Upper lobe of left lung (tissue), 6 donors: ENCODE data around the gene RSPO1. TPM values are rescaled to one million over a fixed set of nuclear protein-coding genes. Genes with fewer than 3 reads are reported as not detected.

Experiments
- ATAC-seq, 2 donors: fragments of 200-7000 bp; cut with Tn5 transposase; one replicate each; pipeline ENCODE4 v1.9.1; 2022; ENCODE audit warnings: mild to moderate bottlenecking in 2 of 2, moderate library complexity in 2 of 2; ENCODE audit not compliant: low FRiP score in 2 of 2
- DNase-seq, 2 donors: peaks; one replicate each; pipeline ENCODE4 v3.0.0-alpha.2; 2019 to 2020
- H3K27ac ChIP-seq, 4 donors: fragments of 200-600 bp; sonication (generic); one replicate each; pipeline ENCODE4 v1.5.1; 2016 to 2019
- H3K27me3 ChIP-seq, 4 donors: fragments of 200-600 bp; sonication (generic); one replicate each; pipeline ENCODE4 v1.5.1; 2017 to 2019
- H3K36me3 ChIP-seq, 4 donors: fragments of 200-600 bp; sonication (generic); one replicate each; pipeline ENCODE4 v1.5.1; 2016 to 2019
- H3K4me1 ChIP-seq, 4 donors: fragments of 200-600 bp; sonication (generic); one replicate each; pipeline ENCODE4 v1.5.1; 2018 to 2019
- H3K4me3 ChIP-seq, 4 donors: fragments of 200-600 bp; sonication (generic); one replicate each; pipeline ENCODE4 v1.5.1; 2017 to 2019; ENCODE audit warnings: mild to moderate bottlenecking in 2 of 4, moderate library complexity in 1 of 4
- H3K9me3 ChIP-seq, 4 donors: fragments of 200-600 bp; sonication (generic); one replicate each; pipeline ENCODE4 v1.5.1; 2018 to 2019
- EP300 ChIP-seq, 4 donors: sonication (generic); formaldehyde crosslinking; IDR thresholded peaks; one replicate each; pipeline ENCODE4 v1.5.1; 2017; ENCODE audit warnings: antibody characterized with exemption in 4 of 4, control low read depth in 2 of 4
- POLR2A ChIP-seq, 4 donors: fragments of 450-650 bp; IDR thresholded peaks; one replicate each; pipeline ENCODE4 v1.5.1; 2016 to 2017; ENCODE audit warnings: antibody characterized with exemption in 4 of 4, mild to moderate bottlenecking in 2 of 4
- POLR2AphosphoS5 ChIP-seq, 2 donors: sonication (generic); formaldehyde crosslinking; IDR thresholded peaks; one replicate each; pipeline ENCODE4 v1.5.1; 2017; ENCODE audit warnings: antibody characterized with exemption in 2 of 2
- WGBS, 2 donors: methylation state at CpG; one replicate each; pipeline ENCODE4 v1.1.5; 2017 to 2018; 5-methylcytosine and 5-hydroxymethylcytosine counted together
- total RNA-seq, 6 donors: library from RNA; depleted of rRNA in 4 of 6; stranded (reverse); fragments of >200 nt in 4 of 6; gene quantifications; one replicate each; pipeline versions ENCODE4 v1.1.0 to v1.2.1, GENCODE V29; 2016 to 2021
- TF ChIP-seq, protein P1 (sequence below), 6 experiments: fragments of 450-650 bp in 4 of 6; fragments of 200-600 bp in 2 of 6; sonication (generic) in 2 of 6; IDR thresholded peaks; one replicate each; pipeline ENCODE4 v1.5.1; 2016 to 2019; ENCODE audit warnings: antibody characterized with exemption in 6 of 6
- donor health status: DM: no; HTN: no; CAD: no; lungs with moderate emphysema.
- donor health status: DM: no; HTN: yes; CAD: no; lungs with severe emphysema.

The RSPO1 gene
- total RNA-seq, 6 donors from 2014 or later = 0.98 to 5.4 (median 3.5) TPM

DNA sequence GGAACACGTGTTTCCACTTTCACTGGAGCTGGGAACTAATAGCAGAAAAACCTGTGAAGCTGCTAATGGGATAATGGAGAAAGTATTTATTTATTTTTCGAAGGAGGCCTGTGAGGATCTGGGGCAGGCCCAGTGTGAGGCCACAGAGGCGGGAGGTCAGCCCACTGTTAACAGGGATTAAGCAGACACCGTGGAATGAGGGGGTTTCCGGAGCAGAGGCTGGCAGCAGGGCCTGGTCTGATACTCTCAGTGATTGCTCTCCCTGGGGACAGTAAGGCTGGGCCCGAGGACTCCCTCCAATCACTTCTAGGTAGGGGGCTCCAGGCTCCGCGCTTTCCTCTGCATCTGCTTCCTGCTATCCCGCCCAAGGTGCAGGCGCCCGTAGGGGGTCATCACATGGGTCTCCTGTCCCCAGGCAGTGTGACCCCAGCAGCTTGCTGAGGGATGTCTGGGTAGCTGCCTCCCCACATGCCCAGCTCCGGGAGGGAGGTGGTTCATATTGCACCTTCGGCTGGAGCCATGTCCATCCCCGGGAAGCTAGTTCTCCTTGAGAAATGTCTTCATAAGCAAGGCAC lies 28.8 kb upstream of the RSPO1 start:
- ATAC-seq (peak in 1 of 2 donors; percentile 15), DNase-seq (no peak)
- Histone ChIP-seq H3K27me3 (peaks cover 0 to 12% (median 0%) of the 10 kb centered on the region in 4 donors), H3K27ac (no peak overlapping the region), H3K36me3 (no peaks in the 10 kb centered on the region), H3K4me3 (no peak overlapping the region), H3K4me1 (no peaks in the 10 kb centered on the region), H3K9me3 (no peaks in the 10 kb centered on the region)
- 38 to 46% methylated on average over 11 to 14 of the region's 14 CpGs for WGBS, 2 donors
- TF ChIP-seq, protein P1, sequence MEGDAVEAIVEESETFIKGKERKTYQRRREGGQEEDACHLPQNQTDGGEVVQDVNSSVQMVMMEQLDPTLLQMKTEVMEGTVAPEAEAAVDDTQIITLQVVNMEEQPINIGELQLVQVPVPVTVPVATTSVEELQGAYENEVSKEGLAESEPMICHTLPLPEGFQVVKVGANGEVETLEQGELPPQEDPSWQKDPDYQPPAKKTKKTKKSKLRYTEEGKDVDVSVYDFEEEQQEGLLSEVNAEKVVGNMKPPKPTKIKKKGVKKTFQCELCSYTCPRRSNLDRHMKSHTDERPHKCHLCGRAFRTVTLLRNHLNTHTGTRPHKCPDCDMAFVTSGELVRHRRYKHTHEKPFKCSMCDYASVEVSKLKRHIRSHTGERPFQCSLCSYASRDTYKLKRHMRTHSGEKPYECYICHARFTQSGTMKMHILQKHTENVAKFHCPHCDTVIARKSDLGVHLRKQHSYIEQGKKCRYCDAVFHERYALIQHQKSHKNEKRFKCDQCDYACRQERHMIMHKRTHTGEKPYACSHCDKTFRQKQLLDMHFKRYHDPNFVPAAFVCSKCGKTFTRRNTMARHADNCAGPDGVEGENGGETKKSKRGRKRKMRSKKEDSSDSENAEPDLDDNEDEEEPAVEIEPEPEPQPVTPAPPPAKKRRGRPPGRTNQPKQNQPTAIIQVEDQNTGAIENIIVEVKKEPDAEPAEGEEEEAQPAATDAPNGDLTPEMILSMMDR (IDR thresholded peaks at IDR 0.05) = no peak
- TF ChIP-seq EP300 (IDR thresholded peaks at IDR 0.05) (no peak), POLR2AphosphoS5 (IDR thresholded peaks at IDR 0.05) (no peak), POLR2A (IDR thresholded peaks at IDR 0.05) (no peak)

DNA sequence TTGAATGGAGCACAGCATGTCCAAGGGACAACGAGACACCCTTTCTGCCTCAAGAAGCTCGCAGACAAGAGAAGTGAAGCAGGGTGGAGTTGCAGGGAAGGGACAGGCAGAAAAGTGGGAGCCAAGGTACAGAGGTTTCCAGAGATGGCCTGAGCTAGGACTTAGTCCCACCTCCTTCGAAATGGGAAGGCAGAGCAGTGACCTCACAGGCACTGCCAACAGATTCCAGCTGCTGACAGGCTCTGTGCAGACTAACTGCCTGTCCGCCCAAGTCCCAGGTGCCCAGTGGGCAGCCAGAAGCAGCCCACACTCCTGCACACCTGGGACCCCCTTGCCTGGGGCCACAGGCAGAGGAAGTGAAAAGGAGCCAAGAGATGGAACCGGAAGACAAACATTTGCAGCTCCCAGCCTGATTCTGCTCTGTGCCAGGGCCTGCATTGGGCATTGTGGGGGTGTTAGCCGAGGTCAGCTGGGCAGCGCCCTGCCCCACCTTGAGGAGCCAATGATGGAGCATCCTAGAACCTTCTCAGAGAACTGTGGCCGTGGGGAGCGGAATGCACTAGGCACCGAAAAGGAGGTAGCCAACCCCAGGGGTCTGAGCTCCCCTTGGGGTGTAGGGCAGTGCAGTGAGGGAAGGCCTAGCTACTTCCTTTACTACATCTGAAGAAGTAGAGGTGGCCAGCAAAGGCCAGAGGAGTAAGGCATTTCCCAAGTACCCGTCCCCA lies 27.5 kb upstream of the RSPO1 start:
- H3K36me3 ChIP-seq = no peaks in the 10 kb centered on the region
- no peak overlapping the region for H3K27ac ChIP-seq
- TF ChIP-seq EP300 (IDR thresholded peaks at IDR 0.05) (no peak), POLR2A (IDR thresholded peaks at IDR 0.05) (no peak), POLR2AphosphoS5 (IDR thresholded peaks at IDR 0.05) (no peak)
- TF ChIP-seq, protein P1 (IDR thresholded peaks at IDR 0.05) = no peak
- H3K4me1 ChIP-seq = no peaks in the 10 kb centered on the region
- no peak for ATAC-seq
- H3K9me3 ChIP-seq = no peaks in the 10 kb centered on the region
- WGBS, 2 donors = 79 to 82% methylated on average over 8 to 11 of the region's 11 CpGs
- peak in 1 of 2 donors; percentile 61 for DNase-seq
- peaks cover 0 to 12% (median 0%) of the 10 kb centered on the region in 4 donors for H3K27me3 ChIP-seq
- H3K4me3 ChIP-seq = no peak overlapping the region

DNA sequence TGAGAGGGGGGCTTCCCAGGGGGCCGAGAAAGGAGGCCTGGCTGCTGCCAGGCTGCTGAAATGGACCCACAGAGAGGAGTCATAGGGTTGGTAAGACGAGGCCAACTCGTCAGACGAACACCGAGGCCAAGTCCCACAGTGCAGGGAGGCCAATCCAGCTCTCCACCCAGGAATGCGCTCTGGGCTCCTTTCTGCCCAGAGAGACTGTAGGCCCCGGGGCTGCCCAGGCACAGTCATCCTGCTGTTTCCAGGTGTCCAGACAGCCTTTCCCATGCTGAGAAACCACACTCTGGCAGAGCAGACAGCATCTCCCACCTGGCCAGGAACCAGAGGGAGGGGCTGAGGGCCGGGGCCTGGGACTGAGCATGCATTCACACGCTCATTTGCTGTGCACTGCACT lies 26.7 kb upstream of the RSPO1 start:
- DNase-seq = peak in 1 of 2 donors; percentile 42
- H3K36me3 ChIP-seq = no peaks in the 10 kb centered on the region
- no peaks in the 10 kb centered on the region for H3K9me3 ChIP-seq
- 66 to 70% methylated on average over 6 to 9 of the region's 9 CpGs for WGBS, 2 donors
- H3K4me3 ChIP-seq = no peak overlapping the region
- no peaks in the 10 kb centered on the region for H3K4me1 ChIP-seq
- ATAC-seq = no peak
- no peak overlapping the region for H3K27ac ChIP-seq
- peaks cover 0 to 12% (median 0%) of the 10 kb centered on the region in 4 donors for H3K27me3 ChIP-seq
- TF ChIP-seq POLR2AphosphoS5 (IDR thresholded peaks at IDR 0.05) (no peak), EP300 (IDR thresholded peaks at IDR 0.05) (no peak), POLR2A (IDR thresholded peaks at IDR 0.05) (no peak)
- TF ChIP-seq, protein P1 (IDR thresholded peaks at IDR 0.05) = no peak

DNA sequence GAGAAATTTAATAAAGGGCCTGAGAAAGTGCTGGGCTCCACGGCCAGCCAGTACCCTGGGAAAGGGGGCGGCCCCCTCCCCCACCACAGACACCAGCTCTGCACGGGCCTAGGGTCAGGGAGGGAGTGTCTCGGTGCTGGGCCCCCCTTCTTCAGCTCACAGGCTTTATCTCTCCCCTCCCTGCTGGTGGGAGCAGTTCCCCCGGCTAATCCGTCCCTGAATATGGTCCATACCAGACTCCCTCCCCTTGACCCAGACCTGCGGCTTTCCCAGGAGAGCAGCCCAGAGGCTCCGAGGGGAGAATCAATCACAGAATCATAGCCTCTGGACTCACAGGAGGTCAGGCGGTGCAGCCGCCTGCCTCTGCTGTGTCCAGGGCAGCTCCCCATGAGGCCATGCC lies 26.0 kb upstream of the RSPO1 start:
- Histone ChIP-seq H3K9me3 (no peaks in the 10 kb centered on the region), H3K36me3 (no peaks in the 10 kb centered on the region), H3K4me1 (no peaks in the 10 kb centered on the region), H3K27ac (no peak overlapping the region), H3K4me3 (no peak overlapping the region), H3K27me3 (peaks cover 0 to 12% (median 0%) of the 10 kb centered on the region in 4 donors)
- WGBS, 2 donors = 41 to 42% methylated on average over 8 to 9 of the region's 10 CpGs
- ATAC-seq (no peak), DNase-seq (no peak)
- no peak for TF ChIP-seq EP300 (IDR thresholded peaks at IDR 0.05)
- no peak for TF ChIP-seq POLR2A (IDR thresholded peaks at IDR 0.05)

DNA sequence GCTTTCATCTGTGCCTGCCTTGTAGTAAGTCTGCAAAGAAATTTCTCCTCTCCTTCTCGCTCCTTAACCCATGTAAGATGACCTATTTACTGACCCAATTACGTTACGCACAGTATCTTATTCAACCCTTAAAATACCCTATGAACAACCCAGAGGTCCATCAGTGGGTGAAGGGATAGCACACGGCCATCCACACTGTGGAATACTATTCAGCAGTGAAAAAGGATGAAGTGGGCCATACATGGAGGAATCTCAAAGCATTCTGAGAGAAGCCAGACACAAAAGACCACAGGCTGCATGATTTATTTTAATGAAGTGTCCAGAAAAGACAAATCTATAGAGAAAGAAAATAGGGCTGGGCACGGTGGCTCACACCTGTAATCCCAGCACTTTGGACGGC lies 23.8 kb upstream of the RSPO1 start:
- ATAC-seq = no peak
- Histone ChIP-seq H3K27ac (no peak overlapping the region), H3K27me3 (peaks cover 0 to 12% (median 0%) of the 10 kb centered on the region in 4 donors), H3K4me3 (no peak overlapping the region), H3K4me1 (no peaks in the 10 kb centered on the region), H3K9me3 (no peaks in the 10 kb centered on the region), H3K36me3 (no peaks in the 10 kb centered on the region)
- TF ChIP-seq POLR2A (IDR thresholded peaks at IDR 0.05) (no peak), EP300 (IDR thresholded peaks at IDR 0.05) (no peak), POLR2AphosphoS5 (IDR thresholded peaks at IDR 0.05) (no peak)
- TF ChIP-seq, protein P1 (IDR thresholded peaks at IDR 0.05) = no peak
- DNase-seq = no peak
- WGBS, 2 donors = 82 to 89% methylated on average over 6 of the region's 6 CpGs
